HFF-Myc (cell line): ENCODE measurements around the gene TULP3.
"Not testable (repeated sequence)": the region's sequence is repeated elsewhere in the genome, so short reads cannot be mapped to it uniquely, and the experiment has no call there.

ENCODE experiments used
- DNase-seq: peaks from one replicate; pipeline ENCODE4 v3.0.0-alpha.2; 2011; ENCODE audit warnings: low read depth; ENCODE audit errors: extremely low read depth
- H3K4me3 ChIP-seq: replicated peaks from 2 replicates; pipeline ENCODE4 v1.5.1; 2011; ENCODE audit warnings: low read depth, mild to moderate bottlenecking, control low read depth, low read length
- TF ChIP-seq, protein P1 (sequence below): IDR thresholded peaks from 2 replicates; pipeline ENCODE4 v1.5.1; 2012; ENCODE audit warnings: mild to moderate bottlenecking, low read depth, low read length, control low read depth; ENCODE audit errors: missing control alignments

Gene TULP3

DNA sequence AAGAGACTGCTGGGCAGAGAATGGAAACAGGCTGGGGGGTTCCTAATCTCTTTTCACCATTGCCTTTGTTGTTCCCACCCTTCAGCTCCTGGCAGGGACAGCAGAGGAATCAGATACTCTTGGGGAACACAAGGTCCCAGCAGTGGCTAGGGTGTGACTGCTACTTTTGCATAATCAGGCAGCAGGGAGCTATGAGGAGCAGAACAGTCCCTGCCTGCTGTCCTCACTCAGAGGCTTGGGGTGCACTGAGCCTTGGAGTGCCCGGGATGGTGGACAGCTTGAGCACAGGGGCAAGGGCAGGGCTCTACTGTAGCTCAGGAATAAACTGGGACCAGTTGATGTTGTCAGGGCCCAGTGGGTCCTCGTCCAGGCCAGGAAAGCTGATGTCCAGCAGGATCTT, 32.4 kb upstream of the TULP3 start:
- no peak overlapping the region for H3K4me3 ChIP-seq
- TF ChIP-seq, protein P1, sequence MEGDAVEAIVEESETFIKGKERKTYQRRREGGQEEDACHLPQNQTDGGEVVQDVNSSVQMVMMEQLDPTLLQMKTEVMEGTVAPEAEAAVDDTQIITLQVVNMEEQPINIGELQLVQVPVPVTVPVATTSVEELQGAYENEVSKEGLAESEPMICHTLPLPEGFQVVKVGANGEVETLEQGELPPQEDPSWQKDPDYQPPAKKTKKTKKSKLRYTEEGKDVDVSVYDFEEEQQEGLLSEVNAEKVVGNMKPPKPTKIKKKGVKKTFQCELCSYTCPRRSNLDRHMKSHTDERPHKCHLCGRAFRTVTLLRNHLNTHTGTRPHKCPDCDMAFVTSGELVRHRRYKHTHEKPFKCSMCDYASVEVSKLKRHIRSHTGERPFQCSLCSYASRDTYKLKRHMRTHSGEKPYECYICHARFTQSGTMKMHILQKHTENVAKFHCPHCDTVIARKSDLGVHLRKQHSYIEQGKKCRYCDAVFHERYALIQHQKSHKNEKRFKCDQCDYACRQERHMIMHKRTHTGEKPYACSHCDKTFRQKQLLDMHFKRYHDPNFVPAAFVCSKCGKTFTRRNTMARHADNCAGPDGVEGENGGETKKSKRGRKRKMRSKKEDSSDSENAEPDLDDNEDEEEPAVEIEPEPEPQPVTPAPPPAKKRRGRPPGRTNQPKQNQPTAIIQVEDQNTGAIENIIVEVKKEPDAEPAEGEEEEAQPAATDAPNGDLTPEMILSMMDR = no peak
- no peak for DNase-seq

DNA sequence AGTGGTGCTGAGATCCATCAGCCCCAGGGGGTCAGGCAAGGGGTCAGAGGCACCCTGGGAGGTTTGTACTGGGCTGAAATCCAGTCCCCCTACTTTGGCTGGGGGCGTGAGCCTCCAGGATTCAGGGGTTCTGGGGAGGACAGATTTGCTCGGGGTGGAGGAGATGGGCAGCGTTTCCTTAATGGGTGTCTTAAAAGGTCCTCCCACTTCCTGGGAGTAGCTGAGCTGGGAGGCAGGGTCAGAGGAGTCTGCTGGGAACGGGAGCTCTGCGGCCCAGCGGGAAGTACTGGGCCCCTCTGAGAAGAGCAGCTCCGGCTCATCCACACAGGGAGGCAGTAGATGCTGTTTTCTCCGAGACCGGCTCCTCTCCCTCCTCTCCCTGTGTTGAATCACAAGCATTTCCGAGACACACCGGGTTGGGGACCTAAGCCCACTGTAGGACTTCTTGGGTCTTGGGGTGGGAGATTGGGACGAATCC, 31.7 kb upstream of the TULP3 start:
- H3K4me3 ChIP-seq = no peak overlapping the region

DNA sequence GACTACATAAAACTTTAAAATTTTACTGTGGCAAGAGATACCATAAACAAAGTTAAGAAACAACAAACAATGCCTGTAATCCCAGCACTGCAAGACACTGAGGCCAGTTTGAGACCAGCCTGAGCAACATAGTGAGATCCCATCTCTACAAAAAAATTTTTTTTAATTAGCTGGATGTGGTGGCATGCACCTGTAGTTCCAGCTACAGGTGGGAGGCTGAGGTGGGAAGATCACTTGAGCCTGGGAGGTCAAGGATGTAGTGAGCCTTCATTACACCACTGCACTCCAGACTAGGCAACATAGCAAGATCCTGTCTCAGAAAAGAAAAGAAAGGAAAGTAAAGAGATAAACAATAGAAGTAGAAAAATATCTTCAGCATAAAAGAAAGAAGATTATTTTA, 30.5 kb upstream of the TULP3 start:
- no peak for DNase-seq
- TF ChIP-seq, protein P1 = no peak

More for the DNA sequence above, 31.7 kb upstream of the TULP3 start:
- TF ChIP-seq, protein P1 = no peak
- no peak for DNase-seq

GRCh38 chr12:2862876-2863275, 27.8 kb upstream of the TULP3 start:
- no peak overlapping the region for H3K4me3 ChIP-seq
- TF ChIP-seq, protein P1 = no peak
- DNase-seq = no peak

More for the DNA sequence above, 30.5 kb upstream of the TULP3 start:
- no peak overlapping the region for H3K4me3 ChIP-seq

GRCh38 chr12:2863402-2863801, 27.3 kb upstream of the TULP3 start:
- DNase-seq = not testable (repeated sequence)

DNA sequence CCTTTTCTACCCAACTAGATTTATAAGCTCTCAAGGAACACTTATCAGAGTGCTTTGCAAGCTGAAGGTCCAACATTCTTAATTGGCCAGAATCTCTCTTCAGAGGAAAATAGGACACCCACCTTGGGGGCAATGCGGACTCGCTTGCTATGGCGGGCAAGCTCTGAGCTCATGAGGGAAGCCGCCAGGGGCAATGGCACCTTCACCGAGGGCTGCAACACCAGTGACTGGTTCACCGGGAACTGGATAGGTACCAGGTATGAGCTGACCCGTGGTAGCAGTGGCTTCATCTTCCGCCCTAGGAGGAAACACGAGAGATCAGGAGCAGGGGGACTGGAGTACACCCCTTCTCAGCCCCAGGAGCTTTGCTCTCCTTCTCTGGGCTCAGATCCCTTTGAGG, 26.5 kb upstream of the TULP3 start:
- TF ChIP-seq, protein P1 = no peak
- H3K4me3 ChIP-seq = no peak overlapping the region
- no peak for DNase-seq

More at GRCh38 chr12:2863402-2863801, 27.3 kb upstream of the TULP3 start:
- not testable (repeated sequence) for H3K4me3 ChIP-seq

- DNase-seq = not testable (repeated sequence)
These were observed 21.6 kb upstream of the TULP3 start for GRCh38 chr12:2868986-2869632.

GRCh38 chr12:2876431-2877046, 14.2 kb upstream of the TULP3 start:
- no peak for DNase-seq
- TF ChIP-seq, protein P1 = no peak
- H3K4me3 ChIP-seq = peak overlapping the region; percentile 85

More at GRCh38 chr12:2868986-2869632, 21.6 kb upstream of the TULP3 start:
- not testable (repeated sequence) for H3K4me3 ChIP-seq
